Pancreas (tissue), 10 donors: ENCODE results near the gene TMEM31. TPM values are rescaled to one million over a fixed set of nuclear protein-coding genes. Genes with fewer than 3 reads are reported as not detected.

ENCODE experiments used
- ATAC-seq, 4 donors: fragments of 200-7000 bp; cut with Tn5 transposase; one replicate each; pipeline versions ENCODE4 v1.8.0 to v1.9.1; 2020; ENCODE audit warnings: mild to moderate bottlenecking in 4 of 4, moderate library complexity in 4 of 4
- DNase-seq, 6 donors: peaks; one replicate each; pipeline ENCODE4 v3.0.0-alpha.2; 2020
- FAIRE-seq: peaks from 2 replicates; lab custom pipeline; 2012; peaks lifted over from hg19 to GRCh38; lab: Jason Lieb, UNC
- H3K27ac ChIP-seq, 4 donors: fragments of 200-600 bp; sonication (generic); 1 replicate in 3 of 4; 2 replicates in 1 of 4; pipeline versions ENCODE4 v1.5.0 to v1.8.0; 2020
- H3K27me3 ChIP-seq, 4 donors: fragments of 200-600 bp; one replicate each; pipeline ENCODE4 v1.8.0; 2021
- H3K36me3 ChIP-seq, 3 donors: fragments of 200-600 bp; sonication (generic) in 1 of 3; one replicate each; pipeline versions ENCODE4 v1.5.0 to v1.8.0; 2020 to 2021
- H3K4me1 ChIP-seq, 3 donors: fragments of 200-600 bp; one replicate each; pipeline ENCODE4 v1.8.0; 2021
- H3K4me3 ChIP-seq, 4 donors: fragments of 200-600 bp; sonication (generic) in 2 of 4; one replicate each; pipeline versions ENCODE4 v1.5.0 to v1.8.0; 2020 to 2021
- H3K9me3 ChIP-seq, 4 donors: fragments of 200-600 bp; one replicate each; pipeline ENCODE4 v1.8.0; 2021
- CTCF ChIP-seq, 4 donors: fragments of 200-600 bp; sonication (generic) in 3 of 4; IDR thresholded peaks; one replicate each; pipeline versions ENCODE4 v1.5.0 to v1.8.0; 2021; ENCODE audit warnings: antibody characterized with exemption in 4 of 4
- WGBS, 2 donors: extraction: QIAGEN DNeasy Blood & Tissue Kit; methylation state at CpG; one replicate each; pipeline ENCODE4 v1.1.7; 2013; 5-methylcytosine and 5-hydroxymethylcytosine counted together
- intact Hi-C, 3 donors: fragments of 100-400 bp; cut with DNase I; formaldehyde crosslinking; loops; one replicate each; pipeline versions ENCODE4 v1.11.1 to v1.14.2; 2022
- polyA plus RNA-seq, 2 donors: library from polyadenylated mRNA; stranded (reverse); fragments of 200-250 nt; gene quantifications; one replicate each; pipeline ENCODE4 v1.2.3, GENCODE V29; 2013
- total RNA-seq, 6 donors: library from RNA; stranded (reverse); fragmentation: NEBNext Ultra II Directional in 4 of 6; extraction: Animal tissue kit (Norgen Biotek cat#: 25700) in 4 of 6; gene quantifications; one replicate each; pipeline versions ENCODE4 v1.2.1 to v1.2.4, GENCODE V29; 2021 to 2023
- donor health status: healthy with polysubstance abuse.
- donor health status: DM: no; HTN: no; CAD: no; lungs with moderate emphysema.
- donor health status: DM: no; HTN: no; CAD: no.
- donor health status: control.
- donor health status: control.
- donor health status: Bipolar disorder and iron deficiency.
- donor health status: DM: yes; HTN: yes; CAD: no.
- donor health status: DM: no; HTN: no; CAD: no.
- donor health status: DM: no; HTN: no; CAD: no.
- donor health status: DM: yes; HTN: yes; CAD: no.

Gene TMEM31
- total and polyA plus RNA-seq, 8 donors, result 0.35 TPM; not detected in 7

GRCh38 chrX:103691059-103691458, 19.6 kb upstream of the TMEM31 start:
- ATAC-seq (no peak), FAIRE-seq (no peak), DNase-seq (no peak)
- H3K4me1 ChIP-seq, result no peaks in the 10 kb centered on the region
- no peaks in the 10 kb centered on the region for H3K36me3 ChIP-seq
- H3K4me3 ChIP-seq, result no peak overlapping the region
- peaks cover 0 to 4% (median 0%) of the 10 kb centered on the region in 4 donors for H3K27me3 ChIP-seq
- no peak overlapping the region for H3K27ac ChIP-seq
- H3K9me3 ChIP-seq, result no peaks in the 10 kb centered on the region
- WGBS, 2 donors, result 27 to 44% methylated on average over 1 of the region's 1 CpG
- no peak for TF ChIP-seq CTCF (IDR thresholded peaks at IDR 0.05)
- intact Hi-C loops, result loop anchor here in 1 of 3 donors (10.0 kb wide), 1 partner anchor 156 kb away; no protein-coding TSS in a partner anchor

- Histone ChIP-seq H3K9me3 (no peaks in the 10 kb centered on the region), H3K4me1 (no peaks in the 10 kb centered on the region), H3K36me3 (no peaks in the 10 kb centered on the region), H3K27ac (no peak overlapping the region), H3K4me3 (no peak overlapping the region), H3K27me3 (no peaks in the 10 kb centered on the region)
- DNase-seq, result no peak
- ATAC-seq, result no peak
- FAIRE-seq, result no peak
- no peak for TF ChIP-seq CTCF (IDR thresholded peaks at IDR 0.05)
- intact Hi-C loops, result loop anchor here in 1 of 3 donors (10.0 kb wide), 1 partner anchor 163 kb away; no protein-coding TSS in a partner anchor
These were observed 13.0 kb upstream of the TMEM31 start for GRCh38 chrX:103697687-103698086.

GRCh38 chrX:103699243-103699642, 11.5 kb upstream of the TMEM31 start:
- no peaks in the 10 kb centered on the region for H3K27me3 ChIP-seq
- H3K4me3 ChIP-seq, result no peak overlapping the region
- 61 to 64% methylated on average over 4 to 5 of the region's 5 CpGs for WGBS, 2 donors
- no peaks in the 10 kb centered on the region for H3K9me3 ChIP-seq
- DNase-seq (no peak), ATAC-seq (no peak), FAIRE-seq (no peak)
- H3K4me1 ChIP-seq, result no peaks in the 10 kb centered on the region
- H3K27ac ChIP-seq, result no peak overlapping the region
- no peak for TF ChIP-seq CTCF (IDR thresholded peaks at IDR 0.05)
- intact Hi-C loops, result loop anchor here in 1 of 3 donors (10.0 kb wide), 1 partner anchor 164 kb away; no protein-coding TSS in a partner anchor
- no peaks in the 10 kb centered on the region for H3K36me3 ChIP-seq

GRCh38 chrX:103704863-103705262, 5.8 kb upstream of the TMEM31 start:
- TF ChIP-seq CTCF (IDR thresholded peaks at IDR 0.05), result no peak
- intact Hi-C loops, result no loop called here
- H3K4me3 ChIP-seq, result no peak overlapping the region
- H3K27me3 ChIP-seq, result no peaks in the 10 kb centered on the region
- ATAC-seq, result no peak
- H3K4me1 ChIP-seq, result no peaks in the 10 kb centered on the region
- H3K9me3 ChIP-seq, result no peaks in the 10 kb centered on the region
- no peak for DNase-seq
- no peaks in the 10 kb centered on the region for H3K36me3 ChIP-seq
- H3K27ac ChIP-seq, result no peak overlapping the region
- WGBS, 2 donors, result 89 to 95% methylated on average over 3 of the region's 3 CpGs
- no peak for FAIRE-seq

GRCh38 chrX:103716962-103717361, 6.3 kb downstream of the TMEM31 start:
- Histone ChIP-seq H3K27me3 (peaks cover 0 to under 1% (median 0%) of the 10 kb centered on the region in 4 donors), H3K36me3 (no peaks in the 10 kb centered on the region), H3K27ac (no peak overlapping the region), H3K4me3 (no peak overlapping the region), H3K9me3 (no peaks in the 10 kb centered on the region), H3K4me1 (no peaks in the 10 kb centered on the region)
- ATAC-seq (no peak), DNase-seq (no peak), FAIRE-seq (peak; percentile 80)
- WGBS, 2 donors, result 47 to 63% methylated on average over 2 of the region's 2 CpGs
- intact Hi-C loops, result no loop called here
- TF ChIP-seq CTCF (IDR thresholded peaks at IDR 0.05), result no peak
